IPS-18c (cell line): ENCODE data around the gene REST.

ENCODE experiments used
- H3K4me3 ChIP-seq: 2 replicates; pipeline ENCODE4 v1.7.0; 2013; ENCODE audit warnings: low read depth, mild to moderate bottlenecking, low read length, moderate library complexity; ENCODE audit not compliant: insufficient read depth
- H3K9me3 ChIP-seq: one replicate; pipeline ENCODE4 v1.6.1; 2013; ENCODE audit warnings: mild to moderate bottlenecking, low read length, moderate library complexity; ENCODE audit not compliant: control insufficient read depth, insufficient read depth

Gene REST

DNA sequence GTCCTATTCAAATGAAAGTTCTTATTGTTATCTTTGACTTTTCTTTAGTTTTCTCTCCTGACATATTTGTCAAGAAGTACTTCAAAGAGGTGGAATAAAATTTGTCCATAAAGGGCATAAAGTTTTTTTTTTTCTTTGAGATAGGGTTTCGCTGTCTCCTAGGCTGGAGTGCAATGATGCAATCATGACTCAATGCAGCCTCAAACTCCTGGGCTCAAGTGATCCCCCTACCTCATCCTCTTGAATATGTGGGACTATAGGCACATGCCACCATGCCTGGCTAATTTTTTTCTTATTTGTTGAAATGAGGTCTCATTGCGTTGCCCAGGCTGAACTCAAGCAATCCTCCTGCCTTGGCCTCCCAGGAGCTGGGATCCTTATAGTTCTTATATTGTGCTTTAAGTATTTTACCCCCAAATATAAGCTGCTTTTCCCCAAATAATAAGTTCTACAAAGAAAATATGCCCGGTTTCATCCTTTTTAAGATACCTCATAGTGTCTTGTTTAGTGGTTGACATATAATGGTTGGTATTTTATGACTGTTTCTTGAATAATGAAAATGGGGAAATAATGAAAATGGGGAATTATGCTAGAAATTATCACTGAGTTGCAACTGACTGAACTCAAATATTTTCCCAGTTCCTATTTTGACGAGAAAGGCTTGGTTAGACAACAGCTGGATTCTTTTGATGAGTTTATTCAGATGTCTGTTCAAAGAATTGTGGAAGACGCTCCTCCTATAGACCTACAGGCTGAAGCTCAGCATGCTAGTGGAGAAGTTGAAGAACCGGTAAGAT is 82.6 kb downstream of the REST start:
- H3K4me3 ChIP-seq, result no peak overlapping the region
- peaks cover 2% of the 10 kb centered on the region for H3K9me3 ChIP-seq

- Histone ChIP-seq H3K4me3 (no peak overlapping the region), H3K9me3 (peaks cover 2% of the 10 kb centered on the region)
Observed at GRCh38 chr4:56995525-56995924, 87.8 kb downstream of the REST start.

- Histone ChIP-seq H3K9me3 (no peaks in the 10 kb centered on the region), H3K4me3 (no peak overlapping the region)
Observed at GRCh38 chr4:56999751-57000150, 92.1 kb downstream of the REST start.

DNA sequence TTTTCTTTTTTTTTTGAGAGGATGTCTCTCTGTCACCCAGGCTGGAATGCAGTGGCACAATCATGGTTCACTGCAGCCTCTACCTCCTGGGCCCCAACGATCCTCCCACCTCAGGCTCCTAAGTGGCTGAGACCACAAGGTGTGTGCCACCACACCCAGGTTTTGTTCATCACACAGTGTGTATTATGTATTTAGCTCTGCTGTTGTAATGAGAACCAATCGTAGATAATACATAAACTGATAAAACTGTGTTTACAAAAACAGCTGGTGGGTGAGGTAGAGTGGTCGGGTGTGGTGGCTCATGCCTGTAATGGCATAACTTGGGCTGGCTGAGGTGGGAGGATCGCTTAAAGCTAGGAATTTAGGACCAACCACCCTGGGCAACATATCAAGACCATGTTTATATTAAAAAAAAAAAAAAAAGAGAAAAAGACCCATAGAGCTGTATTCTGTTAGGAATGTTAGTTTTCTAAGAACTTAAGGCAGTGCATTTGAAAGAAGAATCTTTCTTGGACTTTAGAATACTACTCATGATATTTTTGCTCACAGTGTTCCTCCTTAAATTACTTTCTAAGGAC is 105.9 kb downstream of the REST start:
- no peak overlapping the region for H3K4me3 ChIP-seq
- H3K9me3 ChIP-seq, result no peaks in the 10 kb centered on the region
